Measurements from ENCODE around the gene ANKRD44. TPM values are rescaled to one million over a fixed set of nuclear protein-coding genes. Genes with fewer than 3 reads are reported as not detected.

The ANKRD44 gene
- total and polyA plus RNA-seq, 2 of the 8 experiments (the other 6 are each of a cell fraction or from before 2014, with no cell fraction given): 1.2 to 1.3 TPM

DNA sequence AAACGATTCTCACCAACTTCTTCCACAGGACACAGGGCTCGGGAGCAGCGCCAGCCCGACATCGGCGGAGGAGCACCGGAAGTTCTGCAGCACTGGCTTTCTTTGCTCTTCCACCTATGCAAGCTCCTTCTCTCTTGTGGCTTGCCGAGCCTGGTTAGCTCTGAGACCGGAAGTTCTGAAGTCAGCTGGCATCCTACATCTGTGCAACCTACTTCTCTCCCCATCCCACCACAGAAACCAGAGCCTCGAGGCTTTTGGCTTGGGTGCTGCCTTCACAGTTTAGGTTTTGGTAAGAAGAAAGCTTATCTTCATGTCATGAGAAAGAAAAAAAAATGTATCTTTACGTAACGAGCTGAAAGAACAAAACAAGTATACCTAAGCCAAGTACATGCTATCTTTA, 111.7 kb downstream of the ANKRD44 start:
- no peak overlapping the region for H3K4ac ChIP-seq (replicated peaks; ENCODE audit: insufficient read length, low read depth, low read length)
- H2AK5ac ChIP-seq (ENCODE audit: low read depth, low read length): no peak overlapping the region
- no peak overlapping the region for H2BK120ac ChIP-seq (replicated peaks; ENCODE audit: low read depth, low read length)
- 73% methylated on average over 12 of the region's 12 CpGs; no CpG with 5 or more reads in 1 of the 2 experiments for WGBS, 2 experiments (ENCODE audit: extremely low coverage in 1 of 2, insufficient coverage in 1 of 2, insufficient read length in 1 of 2, insufficient replicate concordance in 2 of 2, low coverage in 1 of 2, low lambda C conversion rate in 2 of 2, missing lambda C conversion rate in 1 of 2)
- DNase-seq (ENCODE audit: low read depth in 1 of 2, low spot score in 2 of 2): no peak
- ChIA-PET CTCF (ENCODE audit: partially characterized antibody) (interaction anchor here (0.7 to 1.5 kb wide), 4 partner anchors 11 to 113 kb away, joined by 3 to 4 read pairs (median 3); no protein-coding TSS in a partner anchor), POLR2A (ENCODE audit: partially characterized antibody) (no interaction called here)
- no peak overlapping the region for H2BK20ac ChIP-seq (ENCODE audit: low read length)
- H3K9me3 ChIP-seq (ENCODE audit: insufficient read depth in 2 of 2, low read depth in 1 of 2, low read length in 1 of 2): no peaks in the 10 kb centered on the region
- H4K5ac ChIP-seq (ENCODE audit: insufficient read length, low read depth, low read length): no peak overlapping the region
- no peak overlapping the region for H3K56ac ChIP-seq (replicated peaks; ENCODE audit: insufficient read length, low read depth, low read length)
- FAIRE-seq: no peak
- no peak overlapping the region for H2BK15ac ChIP-seq (ENCODE audit: low read length)
- no peaks in the 10 kb centered on the region for H3K27me3 ChIP-seq (replicated peaks in 1 of 4; ENCODE audit: control insufficient read depth in 3 of 4, extremely low read depth in 1 of 4, insufficient read depth in 3 of 4, low read length in 3 of 4)
- H3K4me3 ChIP-seq (ENCODE audit: extremely low read depth in 1 of 4, insufficient read depth in 2 of 4, low read depth in 3 of 4, low read length in 4 of 4): no peak overlapping the region
- H3K14ac ChIP-seq (ENCODE audit: insufficient read length): no peak overlapping the region
- H3K27ac ChIP-seq (ENCODE audit: low read depth, low read length): no peak overlapping the region
- H3K23ac ChIP-seq (ENCODE audit: insufficient read length): no peak overlapping the region
- no peak overlapping the region for H4K91ac ChIP-seq (replicated peaks; ENCODE audit: insufficient read length, low read length)
- H3K9ac ChIP-seq (replicated peaks in 1 of 4; ENCODE audit: extremely low read depth in 1 of 4, low read depth in 3 of 4, low read length in 3 of 4): no peak overlapping the region
- H3K18ac ChIP-seq (ENCODE audit: extremely low read depth, low read length): no peak overlapping the region
- H2AFZ ChIP-seq (ENCODE audit: low read length): no peak overlapping the region
- H3K4me1 ChIP-seq (replicated peaks in 1 of 4; ENCODE audit: control insufficient read depth in 3 of 4, insufficient read depth in 4 of 4, low read length in 3 of 4): no peaks in the 10 kb centered on the region
- H2BK5ac ChIP-seq (ENCODE audit: low read depth, low read length): no peak overlapping the region
- no peaks in the 10 kb centered on the region for H3K36me3 ChIP-seq (ENCODE audit: control insufficient read depth in 2 of 4, insufficient read depth in 4 of 4, low read length in 3 of 4)
- H4K20me1 ChIP-seq (replicated peaks in 1 of 2; ENCODE audit: control insufficient read depth in 1 of 2, insufficient read depth in 2 of 2, low read length in 2 of 2): no peaks in the 10 kb centered on the region
- H3K79me1 ChIP-seq (ENCODE audit: low read depth, low read length): no peaks in the 10 kb centered on the region
- no peak overlapping the region for H4K8ac ChIP-seq (ENCODE audit: extremely low read depth, insufficient read depth, low read length)
- no peaks in the 10 kb centered on the region for H3K23me2 ChIP-seq (ENCODE audit: low read depth, low read length)
- H3K79me2 ChIP-seq (ENCODE audit: control insufficient read depth in 1 of 2, insufficient read depth in 2 of 2, low read length in 2 of 2): no peaks in the 10 kb centered on the region
- H3K4me2 ChIP-seq (ENCODE audit: insufficient read depth in 1 of 2, low read depth in 2 of 2, low read length in 2 of 2): no peak overlapping the region
- no peak overlapping the region for H2BK12ac ChIP-seq (ENCODE audit: low read depth, low read length)
- no peak for TF ChIP-seq GTF2F1 (IDR thresholded peaks at IDR 0.05; ENCODE audit: borderline replicate concordance, low read depth, low read length)
- no peak for TF ChIP-seq CHD2 (IDR thresholded peaks at IDR 0.05; ENCODE audit: low read length)
- no peak for TF ChIP-seq POU5F1 (IDR thresholded peaks at IDR 0.05; ENCODE audit: low read depth, low read length)

Measured in H1 (cell line).